NCI-H526 treated with DMSO at 0.1 percent for 48 hours (cell line): ENCODE data around the gene RFLNA.

Experiments used
- DNase-seq: peaks from one replicate; lab custom pipeline; 2025; lab: John Stamatoyannopoulos, UW

The RFLNA gene, protein sequence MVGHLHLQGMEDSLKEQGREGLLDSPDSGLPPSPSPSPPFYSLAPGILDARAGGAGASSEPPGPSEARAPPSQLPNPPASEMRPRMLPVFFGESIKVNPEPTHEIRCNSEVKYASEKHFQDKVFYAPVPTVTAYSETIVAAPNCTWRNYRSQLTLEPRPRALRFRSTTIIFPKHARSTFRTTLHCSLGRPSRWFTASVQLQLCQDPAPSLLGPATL

DNA sequence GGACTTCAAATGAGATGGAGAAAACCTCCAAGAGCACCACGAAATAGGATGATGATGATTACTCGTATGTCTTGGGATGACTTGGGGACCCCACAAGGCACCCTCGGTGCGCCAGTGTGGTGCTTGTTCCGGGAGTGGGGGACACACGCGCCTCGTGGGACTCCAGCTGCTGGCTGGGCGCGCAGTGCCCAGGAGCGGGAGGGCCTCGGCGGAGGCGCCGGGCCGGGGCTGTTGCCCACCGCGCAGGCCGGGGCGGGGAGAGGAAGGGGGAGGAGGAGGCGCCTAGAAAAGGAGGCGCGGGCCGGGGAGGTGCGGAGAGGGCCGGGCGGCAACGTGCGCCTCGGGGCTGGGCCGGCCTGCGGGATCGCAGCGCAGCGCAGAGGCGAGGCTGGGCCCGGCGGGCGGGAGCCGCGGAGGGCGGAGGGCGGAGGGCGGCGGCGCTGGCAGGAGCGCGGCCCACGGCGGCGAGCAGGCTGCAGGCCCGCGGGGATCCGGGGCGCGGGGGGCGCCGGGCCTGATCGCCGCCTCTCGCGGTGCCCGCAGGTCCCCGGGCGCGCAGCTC, at the start of gene RFLNA:
RFLNA (plus strand) TSS at position 314 of the 562 bp plus-strand sequence. CDS start 337 bp downstream, outside the sequence.
- no peak for DNase-seq

DNA sequence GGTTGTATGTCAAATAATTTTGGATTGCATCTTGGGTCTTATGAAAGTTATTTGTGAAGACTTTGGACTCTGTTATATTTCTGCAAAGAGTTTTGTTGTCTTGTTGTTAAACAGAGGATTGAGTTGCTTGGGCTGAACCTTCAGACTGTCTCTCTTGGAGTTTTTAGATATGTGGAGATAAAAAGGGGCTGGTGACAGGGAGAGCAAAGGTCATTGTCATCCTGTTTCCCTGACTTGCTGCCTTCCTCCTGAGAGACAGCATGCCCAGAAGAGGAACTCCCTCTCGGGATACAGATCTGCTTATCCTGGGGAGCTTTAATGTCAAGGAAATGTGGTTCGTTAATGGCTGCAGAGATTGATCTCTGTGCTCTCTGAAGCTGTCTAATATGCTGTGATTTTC, 47.6 kb upstream of the RFLNA start:
- DNase-seq: no peak

DNA sequence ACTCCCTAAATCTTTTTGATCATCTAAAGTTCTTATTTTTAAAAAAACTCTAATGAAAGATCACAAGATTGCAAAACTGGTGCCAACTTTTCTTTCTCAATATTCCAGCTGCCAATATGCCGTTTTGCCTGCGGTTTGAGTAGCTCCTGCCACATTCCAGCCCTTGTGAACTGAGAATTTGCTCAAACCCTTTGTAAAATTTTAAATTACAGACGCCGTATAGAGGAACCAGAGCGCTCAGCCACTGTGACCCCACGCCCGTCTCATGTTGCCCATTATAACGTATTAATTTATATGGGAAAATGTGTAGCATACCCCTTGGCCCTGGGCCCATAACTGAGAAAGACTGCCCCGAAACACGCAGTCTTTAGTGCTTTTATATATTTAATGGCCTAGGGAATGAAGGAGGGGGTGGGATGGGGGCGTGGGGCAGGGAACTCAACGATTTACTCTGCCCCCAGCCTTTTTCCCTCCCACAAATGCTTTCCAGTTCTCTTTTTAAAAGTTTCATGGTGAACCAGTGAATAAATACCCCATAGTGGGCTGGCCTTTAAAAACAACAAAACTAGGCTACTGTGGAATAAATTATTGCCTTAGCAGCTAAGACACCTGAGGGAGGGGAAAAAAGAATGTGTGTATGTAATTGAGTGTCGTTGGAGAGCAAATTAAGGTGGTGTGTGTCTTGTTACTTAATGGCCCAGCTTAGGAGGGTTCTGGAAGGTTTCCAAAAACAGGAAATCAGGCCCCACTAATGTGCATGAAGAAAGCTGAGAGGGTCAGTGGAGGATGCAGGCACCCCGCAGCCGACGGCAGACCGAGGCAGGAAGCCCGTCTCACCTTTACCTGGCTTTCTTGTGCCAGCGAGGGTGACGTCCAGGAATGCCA, 45.7 kb upstream of the RFLNA start:
- DNase-seq: no peak

DNA sequence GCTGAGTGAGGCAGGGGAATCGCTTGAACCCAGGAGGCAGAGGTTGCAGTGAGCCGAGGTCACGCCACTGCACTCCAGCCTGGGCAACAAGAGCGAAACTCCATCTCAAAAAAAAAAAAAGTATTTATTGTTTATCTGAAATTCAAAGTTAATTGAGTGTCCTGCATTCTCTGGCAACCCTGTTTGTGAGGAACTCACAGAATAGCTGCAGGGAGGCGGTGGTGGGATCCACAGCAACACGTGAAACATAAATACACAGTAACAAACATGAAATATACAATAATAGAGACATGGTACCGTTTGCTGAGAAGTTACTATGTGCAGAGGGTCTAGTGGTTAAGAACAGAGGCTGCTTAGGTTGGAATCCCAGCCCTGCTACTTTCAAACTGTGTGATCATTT, 43.7 kb upstream of the RFLNA start:
- no peak for DNase-seq

DNA sequence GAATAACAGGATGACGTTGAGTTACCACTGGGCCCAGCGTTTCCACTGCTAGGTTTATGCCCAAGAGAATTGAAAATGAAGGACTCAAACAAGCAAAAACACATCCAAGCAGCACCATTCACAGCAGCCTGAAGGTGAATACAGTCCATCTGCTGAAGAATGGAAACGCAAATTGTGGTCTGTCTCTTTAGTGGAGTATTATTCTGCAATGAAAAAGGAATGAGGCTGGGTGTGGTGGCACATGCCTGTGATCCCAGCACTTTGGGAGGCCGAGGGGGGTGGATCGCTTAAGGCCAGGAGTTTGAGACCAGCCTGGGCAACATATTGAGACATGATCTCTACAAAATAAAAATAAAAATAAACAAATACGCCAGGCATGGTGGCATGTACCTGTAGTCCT, 41.9 kb upstream of the RFLNA start:
- DNase-seq: no peak

DNA sequence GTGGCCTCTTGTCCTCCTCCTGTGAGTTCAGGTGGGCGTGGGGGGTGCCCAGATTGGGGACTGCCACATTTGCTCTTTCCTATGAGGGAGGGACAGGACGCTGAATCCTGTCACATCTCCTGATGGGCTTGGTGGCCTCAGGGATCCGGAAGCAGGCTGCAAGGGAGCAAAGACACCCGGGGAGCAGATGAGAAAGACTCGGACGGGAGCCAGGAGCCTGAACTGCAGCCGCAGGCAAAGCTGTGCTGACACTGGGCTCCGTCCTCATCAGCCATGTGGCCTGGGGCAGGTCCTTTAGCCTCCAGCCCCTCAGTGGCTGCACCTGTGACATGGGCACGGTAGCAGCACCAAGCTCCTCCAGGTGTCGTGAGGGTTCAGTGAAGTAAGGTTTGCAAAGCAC, 40.8 kb upstream of the RFLNA start:
- DNase-seq: no peak

DNA sequence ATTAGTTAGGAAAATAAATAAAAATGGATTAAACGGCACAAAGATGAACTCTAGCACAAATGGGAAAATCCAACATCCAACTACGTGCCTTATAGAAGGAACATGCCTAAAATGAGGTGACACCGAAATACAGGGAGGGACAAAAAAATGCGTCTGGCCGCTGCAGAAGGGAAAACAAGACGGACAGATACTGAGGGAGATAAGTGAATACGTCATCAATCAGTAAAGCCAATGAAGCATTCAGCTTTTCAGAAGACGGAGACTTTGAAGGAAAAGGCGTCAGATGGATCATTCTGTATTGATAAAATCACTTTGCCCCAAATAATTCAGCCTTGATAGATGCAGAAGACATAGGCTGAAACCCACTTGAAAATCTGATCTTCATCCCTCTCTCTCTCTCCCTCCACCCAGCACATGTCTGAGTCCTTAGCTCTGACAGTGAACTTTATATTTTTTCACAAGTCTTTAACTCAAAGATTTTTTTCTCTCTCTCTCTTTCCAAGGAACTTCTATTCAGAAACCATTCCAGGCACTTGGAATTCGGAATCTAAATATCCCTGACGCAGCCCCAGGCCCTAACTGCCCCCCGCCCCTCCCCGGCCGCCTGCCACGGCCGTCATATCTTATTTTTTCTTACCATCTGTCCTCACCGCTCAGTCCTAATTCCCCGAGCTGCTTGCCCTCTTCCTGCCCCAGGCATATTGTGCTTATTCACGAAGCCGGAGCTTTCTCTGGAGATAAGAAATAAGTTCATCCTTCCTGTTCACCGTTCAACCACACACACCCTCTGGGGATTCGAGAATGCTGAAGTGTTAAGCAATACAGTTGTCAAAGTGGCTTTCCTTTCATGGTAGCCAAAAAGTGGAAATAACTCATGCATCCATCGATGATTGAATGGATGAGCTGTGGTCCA, 35.5 kb upstream of the RFLNA start:
- no peak for DNase-seq

DNA sequence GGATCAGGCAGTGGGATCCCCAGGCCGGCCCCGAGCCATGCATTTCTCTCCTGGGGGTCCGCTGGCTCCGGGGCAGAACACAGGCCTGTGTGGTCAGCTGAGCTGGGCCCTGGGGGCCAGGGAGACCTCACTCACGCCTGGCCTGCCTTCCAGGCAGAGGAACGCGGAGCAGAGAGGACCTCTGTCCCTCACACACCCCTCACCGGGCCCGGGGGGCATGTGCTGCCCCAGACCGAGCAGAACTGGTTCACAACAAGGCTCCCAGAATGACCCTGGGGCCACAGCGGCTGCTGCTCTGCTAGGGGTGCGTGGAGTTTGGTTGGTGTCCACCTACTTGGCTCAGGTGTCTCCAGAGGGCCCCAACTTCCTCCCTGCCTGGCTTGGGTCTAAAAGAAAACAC, 33.0 kb upstream of the RFLNA start:
- no peak for DNase-seq

DNA sequence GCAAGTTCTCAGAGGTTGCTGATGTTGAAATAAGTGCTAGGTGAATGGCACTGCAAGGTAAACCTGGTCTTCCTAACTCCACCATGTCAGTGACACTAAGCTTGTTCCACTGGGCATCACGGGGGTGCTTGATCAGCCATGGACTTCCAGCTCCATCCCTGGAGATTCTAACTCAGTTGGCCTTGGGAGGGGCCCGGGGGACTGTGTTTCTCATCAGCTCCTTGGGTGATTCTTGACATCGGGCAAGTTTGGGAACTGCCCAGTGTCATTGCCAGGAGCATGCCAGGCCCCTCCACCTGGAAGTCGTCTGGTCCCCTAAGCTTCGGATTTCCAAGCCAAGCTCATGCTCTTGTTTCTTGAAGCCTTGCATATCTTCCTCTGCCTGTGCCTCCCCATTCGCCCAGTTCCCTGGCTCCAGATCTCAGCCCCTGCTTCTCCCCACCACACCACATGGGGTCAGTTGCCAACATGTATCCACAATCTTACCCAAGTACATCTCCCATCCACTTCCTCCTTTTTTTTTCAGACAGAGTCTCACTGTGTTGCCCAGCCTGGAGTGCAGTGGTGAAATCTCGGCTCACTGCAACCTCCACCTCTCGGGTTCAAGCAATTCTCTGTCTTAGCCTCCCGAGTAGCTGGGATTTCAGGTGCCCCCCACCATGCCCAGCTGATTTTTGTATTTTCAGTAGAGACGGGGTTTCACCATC, 30.7 kb upstream of the RFLNA start:
- DNase-seq: no peak

DNA sequence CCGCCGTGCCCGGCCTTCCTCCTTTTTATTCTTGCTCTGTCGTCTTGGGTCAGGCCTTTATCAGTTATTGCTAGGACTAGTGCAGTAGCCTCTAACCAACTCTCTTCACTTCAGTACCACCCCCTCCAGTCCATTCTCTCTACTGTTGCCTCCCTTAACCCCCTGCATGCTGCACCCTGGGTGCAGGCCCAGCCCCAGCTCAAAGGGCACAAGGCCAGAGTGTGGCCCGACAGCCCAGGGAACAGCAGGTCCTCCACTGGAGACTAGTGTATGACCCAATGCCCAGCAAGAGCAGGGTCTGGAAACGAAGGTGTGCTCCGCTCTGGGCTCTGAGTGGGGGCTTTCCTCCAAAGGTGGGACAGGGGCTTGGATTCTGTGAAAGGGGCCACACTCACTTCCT, 30.0 kb upstream of the RFLNA start:
- DNase-seq: no peak

DNA sequence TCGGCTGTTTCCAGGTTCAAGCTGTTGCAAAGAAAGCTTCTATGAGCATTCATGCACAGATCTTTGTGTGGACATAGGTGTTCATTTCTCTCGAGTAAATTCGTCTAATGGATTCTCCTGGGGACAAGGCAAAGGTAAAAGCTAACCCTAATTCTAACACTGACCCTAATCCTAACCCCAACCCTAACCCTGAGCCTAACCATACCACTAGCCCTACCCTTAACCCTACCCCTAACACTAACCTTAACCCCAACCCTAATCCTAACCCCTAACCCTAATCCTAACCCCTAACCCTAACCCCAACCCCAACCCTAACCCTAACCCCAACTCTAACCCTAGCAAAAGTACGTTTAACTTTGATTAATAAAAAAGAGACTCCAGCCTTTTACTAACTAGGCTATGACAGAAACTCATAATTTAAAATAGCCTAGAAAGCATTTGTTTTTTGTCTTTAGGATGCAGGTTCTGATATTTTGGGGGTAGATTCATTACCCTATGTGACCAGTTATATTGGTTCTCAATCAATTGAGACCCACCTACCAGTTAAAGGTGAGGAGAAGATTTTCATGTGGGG, 27.6 kb upstream of the RFLNA start:
- no peak for DNase-seq

DNA sequence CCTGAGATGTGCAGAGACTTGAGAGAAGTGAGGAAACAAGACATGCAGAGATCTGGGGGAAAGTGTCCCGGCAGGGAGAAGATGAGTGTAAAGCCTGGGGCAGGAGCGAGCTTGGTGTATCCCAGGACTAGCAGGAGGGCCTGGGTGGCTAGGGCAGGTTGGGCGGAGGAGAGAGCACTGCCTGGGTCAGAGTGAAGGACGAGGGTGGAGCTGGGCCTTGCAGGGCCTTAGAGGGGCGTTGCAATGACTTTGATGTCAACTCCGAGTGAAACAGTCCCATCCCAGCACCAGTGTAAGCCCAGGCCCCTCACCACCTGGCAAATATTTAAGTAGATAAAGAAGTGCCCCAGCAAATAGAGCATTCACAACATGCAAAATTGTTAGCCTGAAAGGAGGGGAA, 24.2 kb upstream of the RFLNA start:
- no peak for DNase-seq

DNA sequence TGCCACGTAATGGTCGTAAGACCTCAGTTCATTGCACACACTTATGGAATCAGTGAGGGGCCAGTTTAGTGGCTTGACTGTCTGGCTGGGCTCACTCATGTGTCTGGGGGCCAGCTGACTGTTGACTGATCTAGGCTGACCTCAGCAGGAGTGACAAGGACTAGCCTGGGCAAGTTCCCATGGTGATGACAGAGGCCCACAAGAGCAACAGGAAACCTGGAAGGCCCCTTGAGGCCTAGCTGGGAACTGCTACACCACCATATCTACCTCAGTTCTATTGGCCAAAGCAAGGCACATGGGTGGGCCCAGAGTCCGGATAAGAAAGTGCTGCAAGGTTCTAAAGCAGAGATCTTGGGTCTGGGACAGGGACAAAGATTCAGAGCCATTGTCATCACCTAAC, 21.3 kb upstream of the RFLNA start:
- no peak for DNase-seq

DNA sequence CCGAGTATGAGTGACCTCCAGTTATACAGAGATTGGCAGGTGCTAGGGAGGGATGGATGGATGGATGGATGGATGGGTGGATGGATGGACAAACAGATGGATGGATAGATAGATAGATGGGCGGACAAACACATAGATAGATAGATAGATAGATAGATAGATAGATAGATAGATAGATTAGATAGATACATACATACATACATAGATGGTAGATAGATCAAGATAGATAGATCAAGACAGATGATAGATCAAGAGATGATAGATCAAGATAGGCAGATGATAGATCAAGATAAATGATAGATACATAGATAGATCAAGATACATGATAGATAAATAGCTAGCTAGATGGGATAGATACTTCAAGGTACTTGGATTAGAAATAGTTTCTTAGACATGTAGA, 18.6 kb upstream of the RFLNA start:
- DNase-seq: no peak

DNA sequence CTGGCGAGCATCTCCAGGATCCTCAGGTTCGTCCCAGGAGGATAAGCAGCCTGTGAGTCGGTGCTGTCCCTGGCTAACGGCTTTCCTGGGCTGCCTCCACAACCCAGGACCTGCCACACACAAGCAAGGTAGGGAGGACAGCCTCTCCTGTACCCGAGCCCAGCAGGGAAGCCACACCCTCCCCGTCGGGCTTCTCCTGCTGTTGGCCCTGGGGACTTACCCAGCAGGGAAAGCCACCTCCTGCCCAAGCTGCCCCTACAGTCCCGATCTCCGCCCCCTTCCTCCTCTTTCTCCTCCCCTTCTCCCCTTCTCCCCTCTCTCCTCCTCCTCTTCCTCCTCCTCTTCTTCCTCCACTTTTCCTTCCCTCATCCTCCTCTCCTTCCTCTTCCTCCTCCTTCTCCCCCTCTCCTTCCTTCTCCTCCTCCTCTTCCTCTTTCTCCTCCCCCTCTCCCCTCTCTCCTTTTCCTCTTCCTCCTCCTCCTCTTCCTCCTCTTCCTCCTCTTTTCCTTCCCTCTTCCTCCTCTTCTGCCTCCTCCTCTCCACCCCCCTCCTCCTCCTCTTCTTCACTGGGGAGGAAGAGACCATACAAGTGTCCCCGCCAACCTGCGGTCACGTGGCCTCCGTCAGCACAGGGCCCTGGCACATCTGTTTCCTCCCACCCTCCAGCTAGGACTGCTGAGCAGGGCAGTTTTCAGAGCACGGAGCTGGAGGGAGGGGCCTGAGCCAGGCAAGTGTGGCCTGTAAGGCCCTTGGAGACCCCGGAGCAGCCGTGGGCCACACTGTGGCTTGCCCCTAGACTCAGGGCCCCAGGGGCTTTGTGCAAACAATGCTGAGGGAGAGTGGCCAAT, 17.3 kb upstream of the RFLNA start:
- no peak for DNase-seq

DNA sequence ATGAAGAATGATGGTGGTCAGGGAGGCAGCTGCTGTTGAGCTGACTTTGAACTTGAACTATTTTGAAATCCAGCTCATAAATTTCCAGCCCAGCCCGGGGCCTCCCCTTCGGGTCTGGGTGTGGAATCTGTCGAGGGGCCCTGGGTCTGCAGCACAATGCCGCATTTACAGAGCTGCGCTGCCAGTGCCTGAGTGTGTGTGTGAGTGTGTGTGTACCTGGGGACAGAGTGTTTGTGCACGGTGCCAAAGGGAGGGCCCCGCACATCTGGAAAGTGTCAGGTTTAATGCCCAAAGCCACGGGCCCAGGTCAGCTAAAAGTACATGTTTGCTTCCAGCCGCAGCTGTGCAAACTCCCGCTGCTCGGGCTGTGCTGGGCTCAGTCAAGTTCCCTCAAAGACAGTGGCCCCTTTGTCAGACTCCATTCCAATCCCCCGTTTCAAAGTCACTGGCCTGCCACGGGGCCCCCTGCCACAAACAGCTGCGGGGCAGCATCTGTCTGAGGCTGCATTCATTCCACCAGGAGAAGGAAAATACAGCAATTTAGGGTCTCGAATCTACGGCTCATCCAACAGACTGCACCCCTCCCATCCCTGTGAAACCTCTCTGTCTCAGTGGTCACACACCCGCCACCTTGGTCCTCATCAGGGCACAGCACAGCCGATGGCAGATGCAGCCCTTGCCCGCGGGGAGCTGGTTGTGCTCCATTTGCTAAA, 16.3 kb upstream of the RFLNA start:
- peak; percentile 24 for DNase-seq

DNA sequence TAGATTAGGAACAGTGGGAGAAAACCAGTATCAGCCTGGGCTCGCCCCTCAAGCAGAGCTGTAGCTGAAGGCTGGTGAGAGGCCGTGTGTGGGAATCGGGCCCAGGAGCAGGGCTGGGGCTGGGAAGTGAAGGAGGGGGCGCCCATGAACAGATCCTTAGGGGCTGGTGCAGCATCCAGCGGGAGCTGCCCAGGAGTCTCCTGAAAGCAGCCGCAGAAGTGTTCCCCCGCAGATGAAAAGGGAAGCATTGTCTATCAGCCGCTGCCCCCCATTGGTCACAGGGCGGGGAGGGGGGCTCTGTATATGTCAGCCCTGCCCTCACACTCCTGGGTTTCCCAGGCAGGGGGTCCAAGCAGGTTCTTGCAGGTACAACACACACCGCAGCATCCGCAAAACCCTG, 15.6 kb upstream of the RFLNA start:
- no peak for DNase-seq

DNA sequence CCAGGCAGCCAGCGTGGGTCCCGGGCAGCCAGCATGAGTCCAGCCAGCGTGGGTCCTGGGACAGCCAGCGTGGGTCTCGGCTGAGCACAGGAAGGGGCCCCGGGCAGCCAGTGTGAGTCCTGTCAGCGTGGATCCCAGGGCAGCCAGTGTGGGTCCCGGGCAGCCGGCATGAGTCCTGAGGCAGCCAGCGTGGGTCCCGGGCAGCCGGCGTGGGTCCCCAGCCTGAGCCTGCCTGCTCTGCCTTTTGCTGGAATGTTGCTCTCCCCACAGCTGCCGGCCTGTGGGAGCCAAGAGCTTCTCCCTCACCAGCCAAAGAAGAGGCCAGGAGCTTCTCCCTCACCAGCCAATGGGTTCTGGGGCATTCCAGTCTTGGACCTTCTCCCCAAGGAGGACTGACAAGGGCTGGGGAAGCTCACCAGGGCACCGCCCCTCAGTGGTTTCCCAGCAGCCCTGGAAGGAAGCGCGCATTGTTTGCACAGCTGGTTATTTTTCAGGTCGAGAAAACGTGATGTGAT, 15.0 kb upstream of the RFLNA start:
- no peak for DNase-seq

DNA sequence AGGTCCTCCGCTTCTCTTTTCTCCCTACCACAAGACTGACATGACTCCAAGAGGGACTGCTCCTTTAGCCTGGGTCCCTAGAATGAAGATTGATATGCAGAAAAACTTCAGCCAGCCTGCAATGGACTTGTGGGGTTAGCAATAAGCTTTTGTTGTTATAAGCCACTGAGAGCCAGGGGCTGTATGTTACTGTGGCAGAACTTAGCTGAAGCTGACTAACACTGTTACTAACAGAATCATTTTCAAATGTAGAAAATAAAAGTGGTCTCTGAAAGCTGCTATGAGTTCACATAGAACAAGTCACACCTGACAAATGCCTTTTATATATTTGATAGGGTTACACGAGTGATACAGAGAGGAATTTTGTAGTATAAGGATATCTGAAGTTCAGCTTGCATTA, 13.6 kb upstream of the RFLNA start:
- DNase-seq: no peak
